SU-DHL-6 (cell line): ENCODE results near the gene SMURF1.

Source experiments
- CTCF ChIP-seq: fragments of 200-600 bp; sonication (generic); IDR thresholded peaks from one replicate; pipeline ENCODE4 v1.5.1; 2017; ENCODE audit warnings: antibody characterized with exemption, mild to moderate bottlenecking, low read length, moderate library complexity; ENCODE audit not compliant: insufficient read depth, poor library complexity, severe bottlenecking
- EZH2phosphoT487 ChIP-seq: fragments of 200-600 bp; sonication (generic), shearing (Covaris generic); conservative IDR thresholded peaks from 2 replicates; pipeline ENCODE4 v1.6.1; 2018; ENCODE audit warnings: mild to moderate bottlenecking, antibody characterized with exemption, low read length, moderate library complexity, mixed read lengths

- TF ChIP-seq EZH2phosphoT487 (no peak), CTCF (no peak)
Observed at GRCh38 chr7:99124751-99125504, 19.0 kb downstream of the SMURF1 start.
